ENCODE results near the gene ME3. TPM values are rescaled to one million over a fixed set of nuclear protein-coding genes. Genes with fewer than 3 reads are reported as not detected.

The ME3 gene
- total RNA-seq, 4 donors from 2014 or later, result 11.0 to 47.8 (median 44.1) TPM

GRCh38 chr11:86699040-86699791 lies 26.8 kb upstream of the ME3 start:
- Histone ChIP-seq H3K27me3 (no peaks in the 10 kb centered on the region), H3K36me3 (no peaks in the 10 kb centered on the region), H3K4me1 (peaks cover 2 to 22% (median 10%) of the 10 kb centered on the region in 3 donors), H3K9me3 (no peaks in the 10 kb centered on the region), H3K4me3 (no peak overlapping the region), H3K27ac (no peak overlapping the region)
- WGBS, 2 donors (ENCODE audit: low coverage in 1 of 2), result 100% methylated on average over 1 of the region's 1 CpG; no CpG with 5 or more reads in 1 of the 2 donors
- TF ChIP-seq CTCF (IDR thresholded peaks at IDR 0.05), result no peak
- no peak for TF ChIP-seq POLR2AphosphoS5 (IDR thresholded peaks at IDR 0.05)
- no peak for TF ChIP-seq POLR2A (IDR thresholded peaks at IDR 0.05)
- TF ChIP-seq EP300 (IDR thresholded peaks at IDR 0.05), result no peak
- no peak for ATAC-seq

GRCh38 chr11:86698639-86699038 lies 26.2 kb upstream of the ME3 start:
- no peak overlapping the region for H3K27ac ChIP-seq
- H3K4me3 ChIP-seq, result no peak overlapping the region
- ATAC-seq, result no peak
- TF ChIP-seq CTCF (IDR thresholded peaks at IDR 0.05), result no peak
- no peak for TF ChIP-seq EP300 (IDR thresholded peaks at IDR 0.05)
- no peak for TF ChIP-seq POLR2A (IDR thresholded peaks at IDR 0.05)
- TF ChIP-seq POLR2AphosphoS5 (IDR thresholded peaks at IDR 0.05), result no peak
- no peaks in the 10 kb centered on the region for H3K36me3 ChIP-seq
- H3K4me1 ChIP-seq, result peaks cover 2 to 27% (median 12%) of the 10 kb centered on the region in 3 donors
- H3K27me3 ChIP-seq, result no peaks in the 10 kb centered on the region
- 70 to 83% methylated on average over 1 of the region's 1 CpG for WGBS, 2 donors (ENCODE audit: low coverage in 1 of 2)
- no peaks in the 10 kb centered on the region for H3K9me3 ChIP-seq

GRCh38 chr11:86696451-86696850 lies 24.0 kb upstream of the ME3 start:
- Histone ChIP-seq H3K27me3 (no peaks in the 10 kb centered on the region), H3K27ac (peak overlapping the region; percentile 29 to 63 (median 56)), H3K4me3 (no peak overlapping the region), H3K36me3 (no peaks in the 10 kb centered on the region), H3K9me3 (no peaks in the 10 kb centered on the region), H3K4me1 (peaks cover 2 to 37% (median 12%) of the 10 kb centered on the region in 3 donors)
- TF ChIP-seq POLR2AphosphoS5 (IDR thresholded peaks at IDR 0.05) (no peak), EP300 (IDR thresholded peaks at IDR 0.05) (no peak), POLR2A (IDR thresholded peaks at IDR 0.05) (no peak), CTCF (IDR thresholded peaks at IDR 0.05) (no peak)
- 100% methylated on average over 1 of the region's 1 CpG for WGBS, 2 donors (ENCODE audit: low coverage in 1 of 2)
- ATAC-seq, result no peak

- H3K27ac ChIP-seq, result peak overlapping the region; percentile 29 to 63 (median 56)
Observed at GRCh38 chr11:86696004-86696403, 23.6 kb upstream of the ME3 start.

GRCh38 chr11:86695373-86695772 lies 23.0 kb upstream of the ME3 start:
- ATAC-seq, result no peak
- Histone ChIP-seq H3K4me3 (no peak overlapping the region), H3K9me3 (no peaks in the 10 kb centered on the region), H3K27ac (peak overlapping the region; percentile 23 to 58 (median 41)), H3K4me1 (peaks cover 2 to 37% (median 12%) of the 10 kb centered on the region in 3 donors), H3K27me3 (no peaks in the 10 kb centered on the region), H3K36me3 (no peaks in the 10 kb centered on the region)
- TF ChIP-seq CTCF (IDR thresholded peaks at IDR 0.05) (no peak), POLR2AphosphoS5 (IDR thresholded peaks at IDR 0.05) (no peak), POLR2A (IDR thresholded peaks at IDR 0.05) (no peak), EP300 (IDR thresholded peaks at IDR 0.05) (no peak)

More at GRCh38 chr11:86696004-86696403, 23.6 kb upstream of the ME3 start:
- H3K4me3 ChIP-seq, result no peak overlapping the region
- no peaks in the 10 kb centered on the region for H3K36me3 ChIP-seq
- no peaks in the 10 kb centered on the region for H3K9me3 ChIP-seq
- peaks cover 2 to 37% (median 12%) of the 10 kb centered on the region in 3 donors for H3K4me1 ChIP-seq
- no peaks in the 10 kb centered on the region for H3K27me3 ChIP-seq
- ATAC-seq, result peak; percentile 86
- 33 to 36% methylated on average over 1 of the region's 1 CpG for WGBS, 2 donors (ENCODE audit: low coverage in 1 of 2)
- TF ChIP-seq POLR2A (IDR thresholded peaks at IDR 0.05), result no peak
- TF ChIP-seq POLR2AphosphoS5 (IDR thresholded peaks at IDR 0.05), result peak; percentile 96

Measured in gastroesophageal sphincter (tissue), 4 donors.